Mucosa of rectum (tissue), 2 donors: ENCODE results near the gene ST3GAL6.

ENCODE experiments used
- H3K27ac ChIP-seq, 2 donors: one replicate each; pipeline ENCODE4 v1.7.0; 2013; ENCODE audit warnings: inconsistent platforms in 2 of 2, low read depth in 2 of 2, low read length in 2 of 2
- H3K27me3 ChIP-seq, 2 donors: one replicate each; pipeline ENCODE4 v1.7.0; 2013; ENCODE audit warnings: low read length in 2 of 2; ENCODE audit not compliant: control insufficient read depth in 2 of 2, insufficient read depth in 2 of 2
- H3K36me3 ChIP-seq, 2 donors: one replicate each; pipeline ENCODE4 v1.7.0; 2013; ENCODE audit warnings: low read length in 2 of 2; ENCODE audit not compliant: control insufficient read depth in 2 of 2, insufficient read depth in 2 of 2
- H3K4me1 ChIP-seq, 2 donors: one replicate each; pipeline ENCODE4 v1.7.0; 2013; ENCODE audit warnings: low read length in 2 of 2, mild to moderate bottlenecking in 1 of 2; ENCODE audit not compliant: control insufficient read depth in 2 of 2, insufficient read depth in 2 of 2
- H3K4me3 ChIP-seq, 2 donors: one replicate each; pipeline ENCODE4 v1.7.0; 2013; ENCODE audit warnings: low read length in 2 of 2
- H3K9ac ChIP-seq, 2 donors: one replicate each; pipeline ENCODE4 v1.7.0; 2013; ENCODE audit warnings: low read length in 2 of 2, low read depth in 1 of 2, mild to moderate bottlenecking in 1 of 2
- H3K9me3 ChIP-seq, 2 donors: one replicate each; pipeline ENCODE4 v1.7.0; 2013; ENCODE audit warnings: low read length in 2 of 2; ENCODE audit not compliant: control insufficient read depth in 2 of 2
- donor health status: healthy.
- donor health status: Normal muscosa, but diverticular disease.

ST3GAL6 gene

GRCh38 chr3:98796334-98796733 is 33.2 kb downstream of the ST3GAL6 start:
- Histone ChIP-seq H3K36me3 (peaks cover 0 to 5% of the 10 kb centered on the region in 2 donors), H3K4me1 (no peaks in the 10 kb centered on the region), H3K4me3 (no peak overlapping the region), H3K9ac (no peak overlapping the region), H3K9me3 (no peaks in the 10 kb centered on the region), H3K27me3 (no peaks in the 10 kb centered on the region), H3K27ac (no peak overlapping the region)

DNA sequence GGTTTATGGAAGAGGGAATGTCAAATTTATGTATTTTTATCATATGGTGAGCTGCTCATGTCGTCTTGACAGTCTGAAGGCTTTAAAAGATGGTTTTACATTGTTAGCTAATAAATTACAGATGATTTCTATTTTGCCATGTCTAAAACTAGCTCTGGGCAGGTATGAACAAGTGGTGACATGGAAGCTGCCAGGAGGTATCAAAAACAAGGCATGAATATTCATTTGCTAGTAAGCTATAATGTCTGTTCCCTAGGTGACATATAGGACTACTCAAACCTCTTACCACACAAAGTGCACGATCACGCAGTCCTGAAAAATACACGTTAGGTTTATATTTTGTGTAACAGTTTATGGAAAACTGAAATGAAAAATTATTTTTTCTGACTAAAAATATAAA is 34.8 kb downstream of the ST3GAL6 start:
- no peak overlapping the region for H3K27ac ChIP-seq
- H3K9ac ChIP-seq, result no peak overlapping the region
- no peak overlapping the region for H3K4me3 ChIP-seq
- peaks cover 0 to 5% of the 10 kb centered on the region in 2 donors for H3K36me3 ChIP-seq
- no peaks in the 10 kb centered on the region for H3K9me3 ChIP-seq
- no peaks in the 10 kb centered on the region for H3K4me1 ChIP-seq
- H3K27me3 ChIP-seq, result no peaks in the 10 kb centered on the region

DNA sequence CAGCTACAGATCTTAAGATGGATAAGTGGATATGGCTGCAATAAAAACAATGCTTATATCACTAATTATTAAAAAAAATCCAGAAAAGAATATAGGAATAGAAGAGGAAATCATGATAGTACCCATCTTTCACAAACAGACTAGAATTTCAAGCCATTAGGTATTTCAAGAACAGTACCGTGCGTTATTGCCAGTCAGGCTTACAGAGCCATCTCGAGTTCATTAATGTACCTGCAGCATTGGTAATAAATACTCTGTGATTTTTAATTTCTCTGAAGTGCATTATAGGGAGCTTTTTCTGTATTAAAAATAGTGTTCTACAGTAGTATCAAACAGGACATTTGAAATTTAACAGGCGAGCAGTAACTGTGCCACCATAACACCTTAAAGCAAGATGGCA is 35.7 kb downstream of the ST3GAL6 start:
- H3K4me3 ChIP-seq, result no peak overlapping the region
- no peak overlapping the region for H3K9ac ChIP-seq
- no peaks in the 10 kb centered on the region for H3K4me1 ChIP-seq
- H3K27me3 ChIP-seq, result no peaks in the 10 kb centered on the region
- H3K36me3 ChIP-seq, result peaks cover 0 to 5% of the 10 kb centered on the region in 2 donors
- H3K9me3 ChIP-seq, result no peaks in the 10 kb centered on the region
- H3K27ac ChIP-seq, result no peak overlapping the region

GRCh38 chr3:98799479-98799878 is 36.3 kb downstream of the ST3GAL6 start:
- Histone ChIP-seq H3K27ac (no peak overlapping the region), H3K4me1 (no peaks in the 10 kb centered on the region), H3K27me3 (no peaks in the 10 kb centered on the region), H3K9ac (no peak overlapping the region), H3K4me3 (no peak overlapping the region), H3K9me3 (no peaks in the 10 kb centered on the region), H3K36me3 (peaks cover 0 to 5% of the 10 kb centered on the region in 2 donors)

- no peaks in the 10 kb centered on the region for H3K4me1 ChIP-seq
- H3K27me3 ChIP-seq, result no peaks in the 10 kb centered on the region
- no peak overlapping the region for H3K27ac ChIP-seq
- peaks cover 0 to 5% of the 10 kb centered on the region in 2 donors for H3K36me3 ChIP-seq
- H3K9me3 ChIP-seq, result no peaks in the 10 kb centered on the region
- no peak overlapping the region for H3K4me3 ChIP-seq
- H3K9ac ChIP-seq, result no peak overlapping the region
Measured at GRCh38 chr3:98800401-98800800, 37.3 kb downstream of the ST3GAL6 start.

- no peaks in the 10 kb centered on the region for H3K27me3 ChIP-seq
- no peak overlapping the region for H3K27ac ChIP-seq
- H3K4me3 ChIP-seq, result no peak overlapping the region
- H3K4me1 ChIP-seq, result no peaks in the 10 kb centered on the region
- H3K36me3 ChIP-seq, result peaks cover 4 to 10% of the 10 kb centered on the region in 2 donors
- no peak overlapping the region for H3K9ac ChIP-seq
- no peaks in the 10 kb centered on the region for H3K9me3 ChIP-seq
Measured at GRCh38 chr3:98801043-98801747, 38.1 kb downstream of the ST3GAL6 start.

DNA sequence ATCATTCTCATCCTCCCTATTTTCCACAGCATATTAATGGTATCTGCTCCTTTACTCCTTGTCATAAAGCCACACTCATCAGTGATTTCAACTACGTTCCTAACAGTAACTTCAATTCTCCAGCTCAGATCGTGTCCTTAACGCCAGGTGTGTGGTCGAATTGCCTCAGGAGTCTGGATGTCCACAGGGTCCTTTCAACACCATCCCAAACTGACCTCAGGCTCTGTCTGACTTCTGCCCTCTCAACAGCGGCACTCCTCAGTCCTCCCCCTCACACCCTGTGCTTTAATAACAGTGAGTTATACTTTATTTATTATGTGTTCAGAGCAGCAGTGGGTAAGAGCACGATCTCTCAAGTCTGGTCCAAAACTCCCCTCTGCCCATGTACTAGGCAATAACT is 42.4 kb downstream of the ST3GAL6 start:
- peaks cover 22 to 24% of the 10 kb centered on the region in 2 donors for H3K36me3 ChIP-seq
- H3K4me3 ChIP-seq, result no peak overlapping the region
- H3K27ac ChIP-seq, result no peak overlapping the region
- H3K4me1 ChIP-seq, result no peaks in the 10 kb centered on the region
- H3K27me3 ChIP-seq, result no peaks in the 10 kb centered on the region
- H3K9ac ChIP-seq, result no peak overlapping the region
- no peaks in the 10 kb centered on the region for H3K9me3 ChIP-seq

DNA sequence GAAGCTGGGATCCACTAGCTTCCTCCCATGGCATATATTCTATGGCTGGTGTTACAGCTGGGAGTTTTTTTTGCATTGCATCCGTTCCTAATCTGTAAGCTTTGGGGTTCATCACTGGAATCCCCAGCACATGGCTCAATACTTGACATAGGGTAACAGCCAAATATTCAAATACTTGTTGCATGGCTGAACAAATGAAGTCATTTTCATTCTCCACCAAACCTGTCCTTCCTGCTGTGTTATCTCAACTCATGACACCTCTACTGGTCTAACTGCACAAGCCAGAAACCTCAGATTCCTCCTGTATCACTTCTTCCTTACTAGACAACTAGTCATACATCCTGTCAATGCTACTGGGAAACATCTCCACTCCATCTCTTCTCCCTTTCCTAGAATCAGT is 43.4 kb downstream of the ST3GAL6 start:
- H3K9ac ChIP-seq, result no peak overlapping the region
- no peaks in the 10 kb centered on the region for H3K9me3 ChIP-seq
- no peak overlapping the region for H3K4me3 ChIP-seq
- no peaks in the 10 kb centered on the region for H3K4me1 ChIP-seq
- H3K36me3 ChIP-seq, result peaks cover 22 to 24% of the 10 kb centered on the region in 2 donors
- no peaks in the 10 kb centered on the region for H3K27me3 ChIP-seq
- no peak overlapping the region for H3K27ac ChIP-seq

GRCh38 chr3:98807011-98807410 is 43.9 kb downstream of the ST3GAL6 start:
- H3K36me3 ChIP-seq, result peaks cover 22 to 24% of the 10 kb centered on the region in 2 donors
- no peaks in the 10 kb centered on the region for H3K4me1 ChIP-seq
- no peak overlapping the region for H3K27ac ChIP-seq
- H3K27me3 ChIP-seq, result no peaks in the 10 kb centered on the region
- H3K9ac ChIP-seq, result no peak overlapping the region
- H3K9me3 ChIP-seq, result no peaks in the 10 kb centered on the region
- H3K4me3 ChIP-seq, result no peak overlapping the region

GRCh38 chr3:98807561-98807960 is 44.4 kb downstream of the ST3GAL6 start:
- Histone ChIP-seq H3K4me1 (no peaks in the 10 kb centered on the region), H3K4me3 (no peak overlapping the region), H3K27ac (no peak overlapping the region), H3K9ac (no peak overlapping the region), H3K36me3 (peaks cover 22 to 24% of the 10 kb centered on the region in 2 donors), H3K9me3 (no peaks in the 10 kb centered on the region), H3K27me3 (no peaks in the 10 kb centered on the region)
